Anterior cingulate cortex (tissue), 58 donors: Measurements from ENCODE around the gene PRKCB.

Source experiments
- DNase-seq, 58 donors: peaks; one replicate each; lab custom pipeline; 2025; lab: John Stamatoyannopoulos, UW

Gene PRKCB

GRCh38 chr16:24257958-24258357 lies 422.2 kb downstream of the PRKCB start:
- peak in 35 of 58 donors; percentile 3 to 66 (median 23) for DNase-seq

- DNase-seq: no peak
These were observed 423.0 kb downstream of the PRKCB start for GRCh38 chr16:24258791-24259190.

GRCh38 chr16:24262816-24263215 lies 427.0 kb downstream of the PRKCB start:
- no peak for DNase-seq
